Measurements from ENCODE around the gene BRD8. TPM values are rescaled to one million over a fixed set of nuclear protein-coding genes. Genes with fewer than 3 reads are reported as not detected.

Gene BRD8
- total and polyA plus RNA-seq, 9 of the 15 experiments (the other 6 are each of a cell fraction or from before 2014, with no cell fraction given): 54.6 to 163 (median 87.0) TPM

- H3K27me3 ChIP-seq (ENCODE audit: control insufficient read depth in 2 of 2, insufficient read depth in 2 of 2, low read length in 2 of 2): peaks cover 14 to 15% of the 10 kb centered on the region in 2 experiments; a peak in 3 of 5 replicates
- H3K79me2 ChIP-seq (ENCODE audit: control insufficient read depth, insufficient read depth, low read length): no peaks in the 10 kb centered on the region
- in situ Hi-C loops (cut with MboI) (no loop called here), intact Hi-C loops (cut with micrococcal nuclease) (no loop called here)
- WGBS (ENCODE audit: insufficient coverage, low coverage, missing lambda C conversion rate): 0% methylated on average over 1 of the region's 1 CpG
- no peaks in the 10 kb centered on the region for H3K36me3 ChIP-seq (ENCODE audit: control insufficient read depth, insufficient read depth, low read length)
- no peaks in the 10 kb centered on the region; a peak in 1 of 5 replicates for H3K4me1 ChIP-seq (replicated peaks in 1 of 2; ENCODE audit: control insufficient read depth in 2 of 2, insufficient read depth in 2 of 2, low read length in 2 of 2)
- H3K9me1 ChIP-seq (ENCODE audit: control insufficient read depth, insufficient read depth, low read length): no peaks in the 10 kb centered on the region
- BruUV-seq (replicated peaks): no TSS peak
- no peaks in the 10 kb centered on the region; the same call in 1 of the 2 replicates for H4K20me1 ChIP-seq (replicated peaks; ENCODE audit: control insufficient read depth, insufficient read depth, low read length)
- ChIA-PET POLR2A (interaction anchor here (1.2 kb wide), 1 partner anchor 85 kb away, joined by 3 read pairs; no protein-coding TSS in a partner anchor), CTCF (ENCODE audit: low intra/inter-chr PET ratio) (no interaction called here)
- H2AFZ ChIP-seq (ENCODE audit: low read depth, low read length): no peak overlapping the region
- no peak overlapping the region for H3K27ac ChIP-seq (ENCODE audit: extremely low read depth, low read depth, low read length)
- no peak overlapping the region for H3K4me2 ChIP-seq (ENCODE audit: insufficient read depth, low read length)
- no peak for ATAC-seq
- FAIRE-seq: no peak
- H3K4me3 ChIP-seq: no peak overlapping the region
- H3K9me3 ChIP-seq (replicated peaks; ENCODE audit: control insufficient read depth, insufficient read depth, low read depth, low read length): no peaks in the 10 kb centered on the region
- no peak for DNase-seq (ENCODE audit: extremely low read depth in 1 of 4, low spot score in 3 of 4)
- no peak overlapping the region for H3K9ac ChIP-seq (ENCODE audit: insufficient read depth in 1 of 2, low read depth in 2 of 2, low read length in 2 of 2)
- no peak for TF ChIP-seq RUNX1 (IDR thresholded peaks at IDR 0.05; ENCODE audit: low read depth)
- no peak for TF ChIP-seq ILF3 (IDR thresholded peaks at IDR 0.05; ENCODE audit: borderline replicate concordance)
- TF ChIP-seq GMEB1 (CRISPR knock-in tag; IDR thresholded peaks at IDR 0.05): no peak
- no peak for TF ChIP-seq THAP7 (CRISPR knock-in tag; IDR thresholded peaks at IDR 0.05)
- no peak for TF ChIP-seq PML (IDR thresholded peaks at IDR 0.05; ENCODE audit: low read length)
- TF ChIP-seq ZNF407 (IDR thresholded peaks at IDR 0.05; ENCODE audit: low read depth): no peak
- no peak for TF ChIP-seq KAT8 (IDR thresholded peaks at IDR 0.05; ENCODE audit: low read depth)
- no peak for TF ChIP-seq CHAMP1 (IDR thresholded peaks at IDR 0.05)
- no peak for TF ChIP-seq SNRNP70 (optimal IDR thresholded peaks at IDR 0.05; ENCODE audit: low read depth, low read length)
- no peak for TF ChIP-seq ZNF764 (CRISPR knock-in tag; IDR thresholded peaks at IDR 0.05; ENCODE audit: low read depth)
- TF ChIP-seq ZNF668 (CRISPR knock-in tag; IDR thresholded peaks at IDR 0.05): no peak
Measured at GRCh38 chr5:138111937-138112336, 66.5 kb downstream of the BRD8 start.

All from K562 (cell line).